IPS-18a (cell line): ENCODE results near the gene MIS12.

Experiments used
- H3K27ac ChIP-seq: one replicate; pipeline ENCODE4 v1.5.1; 2013; ENCODE audit warnings: low read length
- H3K27me3 ChIP-seq: one replicate; pipeline ENCODE4 v1.6.1; 2013; ENCODE audit warnings: mild to moderate bottlenecking, low read length; ENCODE audit not compliant: control insufficient read depth, insufficient read depth
- H3K36me3 ChIP-seq: one replicate; pipeline ENCODE4 v1.6.1; 2013; ENCODE audit warnings: low read depth, low read length; ENCODE audit not compliant: control insufficient read depth
- H3K4me1 ChIP-seq: one replicate; pipeline ENCODE4 v1.6.1; 2013; ENCODE audit warnings: low read depth, low read length; ENCODE audit not compliant: control insufficient read depth
- H3K4me3 ChIP-seq: one replicate; pipeline ENCODE4 v1.5.1; 2013; ENCODE audit warnings: low read length
- H3K9ac ChIP-seq: one replicate; pipeline ENCODE4 v1.6.1; 2013; ENCODE audit warnings: mild to moderate bottlenecking, low read length, moderate library complexity
- H3K9me3 ChIP-seq: one replicate; pipeline ENCODE4 v1.6.1; 2013; ENCODE audit warnings: low read depth, low read length; ENCODE audit not compliant: control insufficient read depth

MIS12 gene

GRCh38 chr17:5486206-5487124 lies at the start of gene MIS12:
Gene MIS12, plus strand, starts transcription at chr17:5486566. Its CDS starts 2,297 bp downstream, at chr17:5488863.
- H3K27ac ChIP-seq, result peak within 1 kb of the TSS; percentile 95
- no peaks in the 10 kb centered on the region for H3K9me3 ChIP-seq
- H3K27me3 ChIP-seq, result no peaks in the 10 kb centered on the region
- peak within 1 kb of the TSS; percentile 97 for H3K4me3 ChIP-seq
- peaks cover 5% of the 10 kb centered on the region for H3K4me1 ChIP-seq
- peaks cover 61% of the 10 kb centered on the region for H3K36me3 ChIP-seq
- peak within 1 kb of the TSS; percentile 99 for H3K9ac ChIP-seq

GRCh38 chr17:5437721-5438317 lies 48.5 kb upstream of the MIS12 start:
- Histone ChIP-seq H3K9ac (peak overlapping the region; percentile 93), H3K27me3 (no peaks in the 10 kb centered on the region), H3K27ac (no peak overlapping the region), H3K4me3 (peak overlapping the region; percentile 94), H3K4me1 (peaks cover 6% of the 10 kb centered on the region), H3K9me3 (no peaks in the 10 kb centered on the region), H3K36me3 (peaks cover 66% of the 10 kb centered on the region)

- peaks cover 6% of the 10 kb centered on the region for H3K4me1 ChIP-seq
- peak within 1 kb of the TSS; percentile 12 for H3K27ac ChIP-seq
- no peaks in the 10 kb centered on the region for H3K27me3 ChIP-seq
- peak within 1 kb of the TSS; percentile 93 for H3K9ac ChIP-seq
- no peaks in the 10 kb centered on the region for H3K9me3 ChIP-seq
- peak within 1 kb of the TSS; percentile 94 for H3K4me3 ChIP-seq
- peaks cover 63% of the 10 kb centered on the region for H3K36me3 ChIP-seq
Observed at GRCh38 chr17:5438716-5439445, 47.5 kb upstream of the MIS12 start, which contains the start of gene C1QBP. Gene C1QBP, minus strand, starts transcription at chr17:5439155. Its CDS starts 82 bp downstream, at chr17:5439073.

GRCh38 chr17:5439446-5439764 lies 47.0 kb upstream of the MIS12 start:
- Histone ChIP-seq H3K4me1 (peaks cover 6% of the 10 kb centered on the region), H3K27ac (no peak overlapping the region), H3K27me3 (no peaks in the 10 kb centered on the region), H3K9ac (peak overlapping the region; percentile 93), H3K36me3 (peaks cover 64% of the 10 kb centered on the region), H3K4me3 (peak overlapping the region; percentile 94), H3K9me3 (no peaks in the 10 kb centered on the region)

GRCh38 chr17:5443728-5444127 lies 42.6 kb upstream of the MIS12 start:
- H3K4me1 ChIP-seq, result peaks cover 6% of the 10 kb centered on the region
- no peaks in the 10 kb centered on the region for H3K27me3 ChIP-seq
- no peaks in the 10 kb centered on the region for H3K9me3 ChIP-seq
- H3K9ac ChIP-seq, result no peak overlapping the region
- H3K27ac ChIP-seq, result no peak overlapping the region
- peaks cover 63% of the 10 kb centered on the region for H3K36me3 ChIP-seq
- H3K4me3 ChIP-seq, result no peak overlapping the region

GRCh38 chr17:5444209-5444608 lies 42.2 kb upstream of the MIS12 start:
- peaks cover 68% of the 10 kb centered on the region for H3K36me3 ChIP-seq

GRCh38 chr17:5446786-5447185 lies 39.6 kb upstream of the MIS12 start:
- no peaks in the 10 kb centered on the region for H3K4me1 ChIP-seq
- no peak overlapping the region for H3K4me3 ChIP-seq
- H3K9ac ChIP-seq, result no peak overlapping the region
- H3K27ac ChIP-seq, result no peak overlapping the region
- H3K9me3 ChIP-seq, result no peaks in the 10 kb centered on the region
- H3K36me3 ChIP-seq, result peaks cover 81% of the 10 kb centered on the region
- no peaks in the 10 kb centered on the region for H3K27me3 ChIP-seq

More at GRCh38 chr17:5444209-5444608, 42.2 kb upstream of the MIS12 start:
- Histone ChIP-seq H3K9me3 (no peaks in the 10 kb centered on the region), H3K27me3 (no peaks in the 10 kb centered on the region), H3K9ac (no peak overlapping the region), H3K4me1 (peaks cover 5% of the 10 kb centered on the region), H3K4me3 (no peak overlapping the region), H3K27ac (no peak overlapping the region)

- Histone ChIP-seq H3K4me3 (no peak overlapping the region), H3K9me3 (no peaks in the 10 kb centered on the region), H3K9ac (no peak overlapping the region), H3K36me3 (peaks cover 24% of the 10 kb centered on the region), H3K27ac (no peak overlapping the region), H3K27me3 (no peaks in the 10 kb centered on the region), H3K4me1 (peaks cover 10% of the 10 kb centered on the region)
Observed at GRCh38 chr17:5464717-5465507, 21.5 kb upstream of the MIS12 start.

- Histone ChIP-seq H3K4me3 (peak overlapping the region; percentile 77), H3K9me3 (no peaks in the 10 kb centered on the region), H3K27me3 (no peaks in the 10 kb centered on the region), H3K27ac (no peak overlapping the region), H3K36me3 (peaks cover 12% of the 10 kb centered on the region), H3K4me1 (peaks cover 10% of the 10 kb centered on the region), H3K9ac (peak overlapping the region; percentile 84)
Observed at GRCh38 chr17:5466295-5466694, 20.1 kb upstream of the MIS12 start.

GRCh38 chr17:5467416-5467815 lies 18.9 kb upstream of the MIS12 start:
- H3K27ac ChIP-seq, result no peak overlapping the region
- H3K36me3 ChIP-seq, result peaks cover 12% of the 10 kb centered on the region
- no peaks in the 10 kb centered on the region for H3K9me3 ChIP-seq
- no peaks in the 10 kb centered on the region for H3K27me3 ChIP-seq
- peak overlapping the region; percentile 84 for H3K9ac ChIP-seq
- H3K4me1 ChIP-seq, result peaks cover 10% of the 10 kb centered on the region
- H3K4me3 ChIP-seq, result peak overlapping the region; percentile 77

- H3K36me3 ChIP-seq, result peaks cover 12% of the 10 kb centered on the region
- H3K27ac ChIP-seq, result no peak overlapping the region
- H3K9me3 ChIP-seq, result no peaks in the 10 kb centered on the region
- H3K4me3 ChIP-seq, result peak overlapping the region; percentile 77
- peaks cover 10% of the 10 kb centered on the region for H3K4me1 ChIP-seq
- no peaks in the 10 kb centered on the region for H3K27me3 ChIP-seq
- peak overlapping the region; percentile 84 for H3K9ac ChIP-seq
Observed at GRCh38 chr17:5468075-5468473, 18.3 kb upstream of the MIS12 start.
